ENCODE data around the gene DCST2.

The DCST2 gene

DNA sequence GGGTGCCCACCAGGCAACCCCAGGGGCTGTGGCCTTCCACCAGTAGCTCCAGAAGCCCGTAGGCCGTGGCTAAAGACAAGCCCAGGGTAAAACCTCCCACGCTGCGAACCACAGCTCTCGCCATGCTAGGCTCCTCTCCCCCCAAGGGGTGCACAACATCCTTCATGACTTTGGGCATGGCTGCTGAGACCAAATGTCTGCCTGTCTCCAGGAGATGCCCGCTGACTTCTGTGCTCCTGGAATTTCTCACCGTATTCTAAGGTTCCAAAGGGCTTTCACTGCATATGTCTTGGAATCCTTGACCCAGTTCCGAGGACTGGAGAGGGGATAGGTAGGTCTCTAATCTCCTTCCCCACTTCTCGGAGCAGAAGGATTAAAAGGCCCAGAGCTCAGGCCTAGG lies at the start of gene DCST2, which contains the start of gene DCST1:
TSS of gene DCST2 (minus strand) at position 258 of the 400 bp plus-strand sequence. CDS start at position 178, 80 bp downstream.
TSS of gene DCST1 (plus strand) at position 301 of the 400 bp plus-strand sequence. CDS start 213 bp downstream, outside the sequence.
- no peak for TF ChIP-seq CTCF (IDR thresholded peaks at IDR 0.05; ENCODE audit: extremely low read depth, insufficient read depth, missing control alignments)
- in situ Hi-C loops (cut with MboI; ENCODE audit: low pct_unique_long_range_greater_than_20kb, low sequenced_read_pairs, unreplicated experiment) = no loop called here

GRCh38 chr1:155083052-155083541 lies 49.5 kb upstream of the DCST2 start:
- DNase-seq (ENCODE audit: low spot score) = no peak
- in situ Hi-C loops (cut with MboI; ENCODE audit: low pct_unique_long_range_greater_than_20kb, low sequenced_read_pairs, unreplicated experiment) = no loop called here
- no peak for TF ChIP-seq CTCF (IDR thresholded peaks at IDR 0.05; ENCODE audit: extremely low read depth, insufficient read depth, missing control alignments)

More for the DNA sequence above, at the start of gene DCST2, which contains the start of gene DCST1:
- DNase-seq (ENCODE audit: low spot score) = no peak

DNA sequence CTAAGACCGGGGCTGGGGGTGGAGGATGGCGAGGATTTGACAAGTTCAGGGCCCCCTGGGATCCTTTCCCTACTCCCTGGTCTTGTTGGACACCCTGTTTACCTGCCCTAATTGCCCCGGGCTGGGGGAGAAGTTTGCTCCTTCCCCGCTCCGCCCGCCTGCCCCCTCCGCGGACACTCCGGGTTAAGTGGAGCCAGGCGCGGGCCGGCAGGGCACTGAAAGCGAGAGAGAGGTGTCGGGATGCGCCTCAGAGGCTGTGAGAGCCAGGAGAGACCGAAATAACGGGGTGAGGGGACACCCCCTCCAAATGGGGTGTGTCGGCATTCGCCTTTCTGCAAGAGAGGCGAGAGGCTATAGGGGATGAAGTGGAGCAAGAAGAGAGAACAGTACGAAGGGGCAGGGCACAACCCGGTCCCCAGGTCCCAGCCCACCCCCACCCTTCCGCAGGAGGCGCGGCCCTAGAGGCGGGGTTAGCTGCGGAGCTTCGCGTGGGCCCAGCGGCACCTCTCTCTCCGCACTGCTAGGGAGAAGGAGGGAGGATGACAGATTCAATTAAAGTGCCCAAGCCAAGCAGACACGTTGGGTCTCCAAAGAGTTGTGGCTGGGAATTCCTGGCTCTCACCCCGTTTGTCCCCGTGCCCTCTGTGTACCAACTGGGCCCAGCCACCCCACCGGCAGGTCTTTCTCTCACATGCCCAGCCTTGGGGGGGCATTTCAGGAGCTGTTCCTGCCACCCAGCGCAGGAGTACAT lies 48.9 kb upstream of the DCST2 start:
- DNase-seq (ENCODE audit: low spot score) = no peak
- in situ Hi-C loops (cut with MboI; ENCODE audit: low pct_unique_long_range_greater_than_20kb, low sequenced_read_pairs, unreplicated experiment) = no loop called here
- no peak for TF ChIP-seq CTCF (IDR thresholded peaks at IDR 0.05; ENCODE audit: extremely low read depth, insufficient read depth, missing control alignments)

GRCh38 chr1:155081472-155082300 lies 48.1 kb upstream of the DCST2 start:
- DNase-seq (ENCODE audit: low spot score) = no peak
- in situ Hi-C loops (cut with MboI; ENCODE audit: low pct_unique_long_range_greater_than_20kb, low sequenced_read_pairs, unreplicated experiment) = no loop called here
- TF ChIP-seq CTCF (IDR thresholded peaks at IDR 0.05; ENCODE audit: extremely low read depth, insufficient read depth, missing control alignments) = no peak

DNA sequence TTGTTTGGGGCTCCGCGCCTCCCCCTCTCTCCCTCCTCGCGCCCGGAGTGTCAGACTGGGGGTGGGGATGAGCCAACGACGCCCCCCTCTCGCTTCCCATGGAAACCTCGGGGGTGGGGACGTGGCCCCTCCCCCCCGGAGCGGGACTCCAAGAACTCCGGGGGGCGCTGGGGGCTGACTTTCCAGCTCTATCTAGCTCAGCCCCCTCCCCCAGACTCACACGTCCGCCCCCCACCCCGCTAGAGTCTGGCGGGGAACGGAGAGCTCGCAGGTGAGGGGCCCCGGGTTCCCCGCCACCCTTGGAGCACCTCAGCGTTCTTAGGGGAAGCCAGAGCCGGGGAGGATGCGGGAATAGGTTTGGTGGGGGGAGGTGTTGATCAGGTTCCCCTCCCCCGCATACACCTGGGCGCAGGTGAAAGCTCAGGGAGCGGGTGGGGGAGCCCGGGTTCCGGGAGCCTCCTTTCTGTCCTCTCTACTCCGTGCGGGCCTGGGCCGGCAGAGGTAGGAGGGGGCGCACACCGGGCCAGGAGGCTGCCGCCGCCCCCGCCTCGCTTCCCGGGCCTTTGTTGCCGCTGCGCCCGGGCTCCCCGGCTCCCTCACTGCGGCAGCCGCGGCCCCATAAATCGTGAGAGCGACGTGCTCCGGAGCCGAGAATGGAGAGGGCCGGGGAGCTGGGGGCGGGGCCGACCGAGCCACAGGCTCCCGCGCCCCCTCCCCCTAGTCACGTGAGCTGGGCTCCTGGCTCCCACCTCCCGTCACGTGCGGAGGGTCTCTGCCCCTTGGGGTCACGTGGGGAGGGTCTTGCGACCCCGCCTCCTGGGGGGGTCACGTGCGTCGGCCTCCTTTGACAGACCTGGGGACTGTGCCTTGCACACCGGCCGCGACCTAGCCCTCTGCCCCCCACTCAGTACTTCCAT lies 47.0 kb upstream of the DCST2 start:
- in situ Hi-C loops (cut with MboI; ENCODE audit: low pct_unique_long_range_greater_than_20kb, low sequenced_read_pairs, unreplicated experiment) = no loop called here
- DNase-seq (ENCODE audit: low spot score) = no peak
- TF ChIP-seq CTCF (IDR thresholded peaks at IDR 0.05; ENCODE audit: extremely low read depth, insufficient read depth, missing control alignments) = no peak
